Measurements from ENCODE around the gene HES6.

The HES6 gene

GRCh38 chr2:238216651-238217184 is 23.1 kb downstream of the HES6 start:
- Histone ChIP-seq H3K9me3 (ENCODE audit: severe bottlenecking) (peaks cover 4% of the 10 kb centered on the region), H3K36me3 (no peaks in the 10 kb centered on the region), H3K27ac (peak overlapping the region; percentile 79), H3K27me3 (ENCODE audit: insufficient read depth, low read depth, severe bottlenecking) (no peaks in the 10 kb centered on the region), H3K4me3 (ENCODE audit: low read depth, low read length) (no peak overlapping the region)
- no peak for TF ChIP-seq CTCF (IDR thresholded peaks at IDR 0.05; ENCODE audit: low read depth, low read length)
- peak; percentile 78 for DNase-seq

- Histone ChIP-seq H3K36me3 (no peaks in the 10 kb centered on the region), H3K27me3 (ENCODE audit: insufficient read depth, low read depth, severe bottlenecking) (no peaks in the 10 kb centered on the region), H3K9me3 (ENCODE audit: severe bottlenecking) (peaks cover 10% of the 10 kb centered on the region), H3K27ac (no peak overlapping the region), H3K4me3 (ENCODE audit: low read depth, low read length) (no peak overlapping the region)
- DNase-seq: no peak
- no peak for TF ChIP-seq CTCF (IDR thresholded peaks at IDR 0.05; ENCODE audit: low read depth, low read length)
Measured at GRCh38 chr2:238207006-238207405, 32.8 kb downstream of the HES6 start.

GRCh38 chr2:238203973-238204683 is 35.7 kb downstream of the HES6 start:
- H3K4me3 ChIP-seq (ENCODE audit: low read depth, low read length): peak overlapping the region; percentile 46
- H3K27ac ChIP-seq: peak overlapping the region; percentile 90
- no peak for TF ChIP-seq CTCF (IDR thresholded peaks at IDR 0.05; ENCODE audit: low read depth, low read length)
- DNase-seq: no peak
- no peaks in the 10 kb centered on the region for H3K27me3 ChIP-seq (ENCODE audit: insufficient read depth, low read depth, severe bottlenecking)
- peaks cover 14% of the 10 kb centered on the region for H3K36me3 ChIP-seq
- peaks cover 10% of the 10 kb centered on the region for H3K9me3 ChIP-seq (ENCODE audit: severe bottlenecking)

GRCh38 chr2:238203094-238203972 is 36.5 kb downstream of the HES6 start, which contains the start of gene ILKAP:
ILKAP (minus strand) TSS chr2:238203695; CDS start chr2:238203553, 142 bp downstream.
- peak within 1 kb of the TSS; percentile 76 for H3K4me3 ChIP-seq (ENCODE audit: low read depth, low read length)
- no peak for TF ChIP-seq CTCF (IDR thresholded peaks at IDR 0.05; ENCODE audit: low read depth, low read length)
- H3K27ac ChIP-seq: peak within 1 kb of the TSS; percentile 90
- DNase-seq: peak; percentile 87
- H3K27me3 ChIP-seq (ENCODE audit: insufficient read depth, low read depth, severe bottlenecking): no peaks in the 10 kb centered on the region
- H3K36me3 ChIP-seq: peaks cover 14% of the 10 kb centered on the region
- H3K9me3 ChIP-seq (ENCODE audit: severe bottlenecking): peaks cover 10% of the 10 kb centered on the region

- peak; percentile 31 for DNase-seq
- peak overlapping the region; percentile 90 for H3K27ac ChIP-seq
- TF ChIP-seq CTCF (IDR thresholded peaks at IDR 0.05; ENCODE audit: low read depth, low read length): no peak
Measured at GRCh38 chr2:238202326-238203093, 37.3 kb downstream of the HES6 start.

More at GRCh38 chr2:238202326-238203093, 37.3 kb downstream of the HES6 start:
- Histone ChIP-seq H3K36me3 (peaks cover 14% of the 10 kb centered on the region), H3K4me3 (ENCODE audit: low read depth, low read length) (peak overlapping the region; percentile 76), H3K9me3 (ENCODE audit: severe bottlenecking) (peaks cover 10% of the 10 kb centered on the region), H3K27me3 (ENCODE audit: insufficient read depth, low read depth, severe bottlenecking) (no peaks in the 10 kb centered on the region)

Data from WERI-Rb-1 (cell line).